Brain microvascular endothelial cell (primary cell): ENCODE results near the gene GLI1.

Source experiments
- DNase-seq: peaks from one replicate; pipeline ENCODE4 v3.0.0-alpha.2; 2020
- H3K27ac ChIP-seq: fragments of 250-450 bp; sonication (Bioruptor Pico); 2 replicates; pipeline ENCODE4 v1.5.1; 2020; ENCODE audit warnings: mild to moderate bottlenecking, moderate library complexity
- H3K27me3 ChIP-seq: fragments of 250-450 bp; sonication (Bioruptor Pico); replicated peaks from 2 replicates; pipeline ENCODE4 v1.5.1; 2020; ENCODE audit warnings: mild to moderate bottlenecking
- H3K36me3 ChIP-seq: fragments of 250-450 bp; sonication (Bioruptor Pico); replicated peaks from 2 replicates; pipeline ENCODE4 v1.5.1; 2020; ENCODE audit warnings: mild to moderate bottlenecking
- H3K4me3 ChIP-seq: 2 replicates; pipeline ENCODE4 v1.5.1; 2011; ENCODE audit warnings: low read depth, mild to moderate bottlenecking, control low read depth, low read length, moderate library complexity
- in situ Hi-C: cut with HindIII; loops from 2 replicates; pipeline ENCODE4 v1.10.0; 2017; ENCODE audit warnings: low sequenced_read_pairs, low pct_ligation_motif_present
- TF ChIP-seq, protein P1 (sequence below): IDR thresholded peaks from 2 replicates; pipeline ENCODE4 v1.5.1; 2011; ENCODE audit warnings: low read depth, mild to moderate bottlenecking, moderate library complexity, low read length, control low read depth, inconsistent platforms; ENCODE audit errors: missing control alignments

The GLI1 gene

DNA sequence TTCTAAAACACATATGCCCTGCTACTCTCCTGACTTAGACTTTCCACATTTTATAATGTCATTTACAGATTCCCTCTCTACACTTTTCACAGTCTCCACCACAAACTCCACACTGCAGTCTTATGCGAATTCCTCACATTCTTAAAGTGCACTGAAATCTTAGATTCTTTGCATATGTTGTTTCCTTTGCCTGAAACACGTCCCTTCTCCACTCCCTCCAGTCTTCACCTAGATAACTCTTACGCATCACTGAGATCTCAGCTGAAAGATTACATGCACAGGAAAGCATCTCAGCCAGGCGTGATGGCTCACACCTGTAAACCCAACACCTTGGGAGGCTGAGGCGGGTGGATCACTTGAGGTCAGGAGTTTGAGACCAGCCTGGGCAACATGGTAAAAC, 23.9 kb downstream of the GLI1 start:
- DNase-seq = peak; percentile 31
- H3K27me3 ChIP-seq = no peaks in the 10 kb centered on the region
- no peak overlapping the region for H3K4me3 ChIP-seq
- TF ChIP-seq, protein P1, sequence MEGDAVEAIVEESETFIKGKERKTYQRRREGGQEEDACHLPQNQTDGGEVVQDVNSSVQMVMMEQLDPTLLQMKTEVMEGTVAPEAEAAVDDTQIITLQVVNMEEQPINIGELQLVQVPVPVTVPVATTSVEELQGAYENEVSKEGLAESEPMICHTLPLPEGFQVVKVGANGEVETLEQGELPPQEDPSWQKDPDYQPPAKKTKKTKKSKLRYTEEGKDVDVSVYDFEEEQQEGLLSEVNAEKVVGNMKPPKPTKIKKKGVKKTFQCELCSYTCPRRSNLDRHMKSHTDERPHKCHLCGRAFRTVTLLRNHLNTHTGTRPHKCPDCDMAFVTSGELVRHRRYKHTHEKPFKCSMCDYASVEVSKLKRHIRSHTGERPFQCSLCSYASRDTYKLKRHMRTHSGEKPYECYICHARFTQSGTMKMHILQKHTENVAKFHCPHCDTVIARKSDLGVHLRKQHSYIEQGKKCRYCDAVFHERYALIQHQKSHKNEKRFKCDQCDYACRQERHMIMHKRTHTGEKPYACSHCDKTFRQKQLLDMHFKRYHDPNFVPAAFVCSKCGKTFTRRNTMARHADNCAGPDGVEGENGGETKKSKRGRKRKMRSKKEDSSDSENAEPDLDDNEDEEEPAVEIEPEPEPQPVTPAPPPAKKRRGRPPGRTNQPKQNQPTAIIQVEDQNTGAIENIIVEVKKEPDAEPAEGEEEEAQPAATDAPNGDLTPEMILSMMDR = no peak
- no peaks in the 10 kb centered on the region for H3K36me3 ChIP-seq
- in situ Hi-C loops = no loop called here
- no peak overlapping the region for H3K27ac ChIP-seq

DNA sequence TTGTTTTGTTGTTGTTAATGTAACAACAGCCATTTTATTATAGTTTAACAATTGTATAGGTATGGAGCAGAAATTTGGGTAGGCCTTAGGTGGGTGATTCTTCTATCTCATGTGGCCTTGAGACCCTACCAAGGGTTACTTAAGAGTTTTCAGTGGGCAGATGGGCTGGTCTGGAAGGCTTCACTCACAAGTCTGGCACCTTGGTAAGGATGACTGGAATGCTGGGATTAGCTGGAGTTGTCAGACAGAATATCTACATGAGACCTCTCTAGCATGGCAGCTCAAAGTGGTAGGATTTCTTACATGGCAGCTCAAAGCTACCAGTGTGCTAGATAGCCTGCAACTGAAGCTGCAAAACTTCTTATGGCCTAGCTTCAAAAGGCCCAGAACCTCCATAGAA, 26.1 kb downstream of the GLI1 start:
- TF ChIP-seq, protein P1 = no peak
- H3K27me3 ChIP-seq = no peaks in the 10 kb centered on the region
- in situ Hi-C loops = no loop called here
- no peak for DNase-seq
- H3K36me3 ChIP-seq = peaks cover 9% of the 10 kb centered on the region
- no peak overlapping the region for H3K27ac ChIP-seq
- no peak overlapping the region for H3K4me3 ChIP-seq

DNA sequence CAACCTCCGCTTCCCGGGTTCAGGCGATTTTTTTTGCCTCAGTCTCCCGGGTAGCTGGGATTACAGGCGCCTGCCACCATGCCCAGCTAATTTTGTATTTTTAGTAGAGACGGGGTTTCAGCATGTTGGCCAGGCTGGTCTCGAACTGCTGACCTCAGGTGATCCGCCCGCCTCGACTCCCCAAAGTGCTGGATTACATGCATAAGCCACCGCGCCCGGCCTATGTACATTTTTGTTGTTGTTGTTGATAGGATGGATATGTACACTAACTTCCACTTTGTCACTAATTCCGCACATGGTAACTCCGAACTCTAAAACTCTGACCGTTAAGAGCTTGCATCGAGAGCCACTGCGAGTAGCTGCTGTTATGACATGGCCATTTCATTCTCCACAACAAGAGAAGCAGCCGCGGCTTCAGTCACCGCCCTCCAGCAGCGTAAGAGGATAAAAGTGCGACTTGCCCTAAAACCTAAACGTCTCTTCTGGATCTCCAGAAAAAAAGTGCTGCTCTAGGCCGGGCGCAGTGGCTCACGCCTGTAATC, 27.5 kb downstream of the GLI1 start:
- in situ Hi-C loops = no loop called here

DNA sequence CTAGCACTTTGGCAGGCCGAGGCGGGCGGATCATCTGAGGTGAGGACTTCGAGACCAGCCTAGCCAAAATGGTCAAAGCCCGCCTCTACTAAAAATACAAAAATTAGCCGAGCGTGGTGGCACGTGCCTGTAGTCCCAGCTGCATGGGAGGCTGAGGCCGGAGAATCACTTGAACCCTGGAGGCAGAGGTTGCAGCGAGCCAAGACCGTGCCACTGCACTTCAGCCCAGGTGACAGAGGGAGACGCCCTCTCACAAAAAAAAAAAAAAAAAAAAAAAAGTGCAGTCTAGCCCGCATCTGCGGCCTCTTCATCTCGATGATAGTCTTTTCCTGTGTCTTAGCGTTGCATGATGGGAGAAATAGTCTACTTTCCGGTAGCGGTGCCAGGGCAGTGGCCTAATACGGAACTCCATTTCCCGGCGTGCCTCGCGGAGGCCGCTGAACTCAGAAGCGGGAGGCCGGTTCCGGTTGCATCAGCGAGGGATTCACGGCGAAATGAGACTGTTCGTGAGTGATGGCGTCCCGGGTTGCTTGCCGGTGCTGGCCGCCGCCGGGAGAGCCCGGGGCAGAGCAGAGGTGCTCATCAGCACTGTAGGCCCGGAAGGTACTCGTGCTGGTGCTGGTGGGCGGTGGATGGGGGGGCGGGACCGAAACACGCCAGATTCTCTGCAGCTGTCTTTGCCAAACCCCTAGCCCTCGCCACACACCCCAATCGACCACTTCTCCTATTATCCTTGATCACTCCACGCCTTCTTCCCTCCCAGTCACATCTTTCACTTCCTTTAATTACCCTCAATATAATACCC, 28.2 kb downstream of the GLI1 start, which contains the start of gene MARS1:
MARS1 (plus strand) TSS at position 472 of the 805 bp plus-strand sequence; CDS start at position 495, 23 bp downstream.
- in situ Hi-C loops = no loop called here
- peak within 1 kb of the TSS; percentile 100 for H3K4me3 ChIP-seq
- H3K27me3 ChIP-seq = no peaks in the 10 kb centered on the region
- H3K27ac ChIP-seq = peak within 1 kb of the TSS; percentile 85
- peak; percentile 95 for DNase-seq
- TF ChIP-seq, protein P1 = no peak
- H3K36me3 ChIP-seq = peaks cover 26% of the 10 kb centered on the region

More for the DNA sequence above, 27.5 kb downstream of the GLI1 start:
- no peak overlapping the region for H3K27ac ChIP-seq
- H3K4me3 ChIP-seq = peak overlapping the region; percentile 100
- DNase-seq = no peak
- TF ChIP-seq, protein P1 = no peak
- H3K36me3 ChIP-seq = peaks cover 21% of the 10 kb centered on the region
- no peaks in the 10 kb centered on the region for H3K27me3 ChIP-seq

DNA sequence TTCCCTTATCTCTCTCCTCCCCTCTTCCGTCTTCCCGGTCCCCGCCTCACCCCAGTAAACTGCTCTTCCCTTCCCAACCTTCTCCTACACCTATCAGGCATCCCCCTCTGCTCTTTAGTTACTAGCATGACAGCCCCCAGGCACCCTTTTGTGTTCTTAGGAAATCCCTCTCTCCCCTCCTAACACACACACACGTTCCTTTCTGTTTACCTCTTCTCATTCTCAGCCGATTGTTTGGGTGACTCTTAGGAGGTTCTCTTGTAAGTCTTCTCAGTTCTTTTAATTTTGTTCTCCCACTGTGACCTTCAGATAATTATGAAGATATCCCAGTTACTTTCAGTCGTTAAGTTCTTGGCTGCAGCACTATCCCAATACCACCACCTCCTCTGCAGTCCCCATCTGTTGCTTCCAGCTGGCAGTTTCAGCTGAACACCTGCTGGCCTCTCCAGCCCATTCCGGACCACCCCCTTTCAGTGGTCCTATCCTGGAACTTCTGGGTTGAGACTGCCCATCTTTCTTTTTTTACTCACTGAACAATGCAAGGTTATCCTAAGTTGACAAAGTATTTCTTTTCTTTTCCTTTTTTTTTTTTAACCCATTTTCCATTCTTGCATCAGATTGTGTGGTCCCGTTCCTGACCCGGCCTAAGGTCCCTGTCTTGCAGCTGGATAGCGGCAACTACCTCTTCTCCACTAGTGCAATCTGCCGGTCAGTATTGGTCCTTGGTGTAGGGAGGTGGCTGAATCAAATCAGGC, 29.0 kb downstream of the GLI1 start:
- Histone ChIP-seq H3K27me3 (no peaks in the 10 kb centered on the region), H3K27ac (peak overlapping the region; percentile 85), H3K4me3 (peak overlapping the region; percentile 100), H3K36me3 (peaks cover 29% of the 10 kb centered on the region)
- DNase-seq = no peak
- TF ChIP-seq, protein P1 = no peak
- in situ Hi-C loops = no loop called here
